ENCODE measurements around the gene ATP6V1A. TPM values are rescaled to one million over a fixed set of nuclear protein-coding genes. Genes with fewer than 3 reads are reported as not detected.

Gene ATP6V1A
- total RNA-seq, 4 donors from 2014 or later: 23.4 to 43.6 (median 28.7) TPM

DNA sequence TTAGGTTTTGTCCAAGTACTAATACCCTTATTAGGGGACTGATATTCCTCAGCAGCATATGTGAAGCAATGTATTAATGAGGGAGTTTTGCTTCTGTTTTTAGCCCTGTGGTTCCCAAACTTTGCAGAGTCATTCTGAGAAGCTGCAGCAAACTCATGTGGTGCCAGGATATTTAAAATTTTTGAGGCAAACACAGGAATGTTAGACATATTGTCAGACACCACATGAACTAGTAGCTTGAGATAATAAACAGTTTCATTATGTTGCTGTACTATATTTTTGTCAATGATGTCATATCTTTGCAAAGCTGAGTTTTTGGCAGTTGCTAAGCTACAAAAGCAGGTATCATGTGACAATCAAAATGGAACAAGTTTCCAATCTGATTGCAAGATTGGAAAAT is 36.6 kb downstream of the ATP6V1A start:
- Histone ChIP-seq H3K9me3 (no peaks in the 10 kb centered on the region), H3K27ac (peak overlapping the region in 1 of 4 donors; percentile 16), H3K36me3 (peaks cover 0 to 22% (median 0%) of the 10 kb centered on the region in 3 donors), H3K27me3 (no peaks in the 10 kb centered on the region), H3K4me3 (no peak overlapping the region), H3K4me1 (no peaks in the 10 kb centered on the region)
- TF ChIP-seq POLR2A (IDR thresholded peaks at IDR 0.05): no peak
- TF ChIP-seq, protein P1, sequence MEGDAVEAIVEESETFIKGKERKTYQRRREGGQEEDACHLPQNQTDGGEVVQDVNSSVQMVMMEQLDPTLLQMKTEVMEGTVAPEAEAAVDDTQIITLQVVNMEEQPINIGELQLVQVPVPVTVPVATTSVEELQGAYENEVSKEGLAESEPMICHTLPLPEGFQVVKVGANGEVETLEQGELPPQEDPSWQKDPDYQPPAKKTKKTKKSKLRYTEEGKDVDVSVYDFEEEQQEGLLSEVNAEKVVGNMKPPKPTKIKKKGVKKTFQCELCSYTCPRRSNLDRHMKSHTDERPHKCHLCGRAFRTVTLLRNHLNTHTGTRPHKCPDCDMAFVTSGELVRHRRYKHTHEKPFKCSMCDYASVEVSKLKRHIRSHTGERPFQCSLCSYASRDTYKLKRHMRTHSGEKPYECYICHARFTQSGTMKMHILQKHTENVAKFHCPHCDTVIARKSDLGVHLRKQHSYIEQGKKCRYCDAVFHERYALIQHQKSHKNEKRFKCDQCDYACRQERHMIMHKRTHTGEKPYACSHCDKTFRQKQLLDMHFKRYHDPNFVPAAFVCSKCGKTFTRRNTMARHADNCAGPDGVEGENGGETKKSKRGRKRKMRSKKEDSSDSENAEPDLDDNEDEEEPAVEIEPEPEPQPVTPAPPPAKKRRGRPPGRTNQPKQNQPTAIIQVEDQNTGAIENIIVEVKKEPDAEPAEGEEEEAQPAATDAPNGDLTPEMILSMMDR (IDR thresholded peaks at IDR 0.05): no peak
- DNase-seq: no peak

GRCh38 chr3:113783980-113784379 is 37.1 kb downstream of the ATP6V1A start:
- TF ChIP-seq, protein P1 (IDR thresholded peaks at IDR 0.05): no peak
- TF ChIP-seq POLR2A (IDR thresholded peaks at IDR 0.05): no peak

DNA sequence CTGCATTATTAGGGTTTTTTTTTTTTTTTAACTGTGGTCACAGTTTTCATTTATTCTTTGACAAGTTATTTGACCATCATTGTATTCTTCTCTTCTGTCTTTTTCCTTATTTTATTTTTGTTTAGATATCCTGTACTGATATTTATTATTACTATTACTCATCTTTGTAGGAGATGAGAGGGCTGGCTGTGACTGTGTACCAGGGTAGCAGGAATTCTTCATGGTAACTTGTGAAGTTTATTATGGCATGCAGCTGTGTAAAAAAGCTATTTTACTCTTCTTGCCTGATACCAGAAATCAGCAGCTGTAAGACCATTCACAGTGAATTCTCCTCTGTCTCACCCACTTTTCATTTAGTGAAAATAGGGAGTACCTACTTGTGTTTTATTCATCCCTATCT is 44.5 kb downstream of the ATP6V1A start:
- DNase-seq: no peak
- no peak overlapping the region for H3K27ac ChIP-seq
- H3K36me3 ChIP-seq: peaks cover 0 to 70% (median 3%) of the 10 kb centered on the region in 3 donors

More at GRCh38 chr3:113783980-113784379, 37.1 kb downstream of the ATP6V1A start:
- peak overlapping the region in 1 of 4 donors; percentile 16 for H3K27ac ChIP-seq
- no peaks in the 10 kb centered on the region for H3K27me3 ChIP-seq
- no peaks in the 10 kb centered on the region for H3K4me1 ChIP-seq
- H3K9me3 ChIP-seq: no peaks in the 10 kb centered on the region
- H3K36me3 ChIP-seq: peaks cover 0 to 27% (median 0%) of the 10 kb centered on the region in 3 donors
- no peak overlapping the region for H3K4me3 ChIP-seq
- DNase-seq: no peak

GRCh38 chr3:113794526-113794925 is 47.7 kb downstream of the ATP6V1A start:
- TF ChIP-seq, protein P1 (IDR thresholded peaks at IDR 0.05): no peak
- TF ChIP-seq POLR2A (IDR thresholded peaks at IDR 0.05): no peak
- H3K27ac ChIP-seq: no peak overlapping the region
- no peak for DNase-seq
- H3K9me3 ChIP-seq: no peaks in the 10 kb centered on the region
- H3K4me1 ChIP-seq: no peaks in the 10 kb centered on the region
- H3K36me3 ChIP-seq: peaks cover 0 to 73% (median 3%) of the 10 kb centered on the region in 3 donors
- no peak overlapping the region for H3K4me3 ChIP-seq
- no peaks in the 10 kb centered on the region for H3K27me3 ChIP-seq

More for the DNA sequence above, 44.5 kb downstream of the ATP6V1A start:
- H3K4me1 ChIP-seq: no peaks in the 10 kb centered on the region
- TF ChIP-seq POLR2A (IDR thresholded peaks at IDR 0.05): no peak
- TF ChIP-seq, protein P1 (IDR thresholded peaks at IDR 0.05): no peak
- no peaks in the 10 kb centered on the region for H3K9me3 ChIP-seq
- no peaks in the 10 kb centered on the region for H3K27me3 ChIP-seq
- no peak overlapping the region for H3K4me3 ChIP-seq

DNA sequence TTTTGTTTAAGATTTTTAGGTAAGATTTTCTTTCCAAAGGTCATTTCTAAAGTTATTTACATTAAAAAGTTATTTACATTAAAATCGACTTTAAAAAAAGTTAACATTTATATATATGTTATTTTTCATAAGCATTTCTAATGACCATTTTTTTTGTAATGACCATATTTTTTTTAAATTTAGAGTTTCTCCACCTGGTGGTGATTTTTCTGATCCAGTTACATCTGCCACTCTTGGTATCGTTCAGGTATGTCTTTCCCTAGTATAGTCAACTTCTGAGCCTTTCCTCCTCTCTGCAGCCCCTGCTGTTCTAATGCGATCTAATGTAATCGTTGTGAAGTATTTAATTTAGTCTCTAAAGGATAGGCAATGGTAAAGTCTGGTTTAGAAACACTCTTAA is 48.9 kb downstream of the ATP6V1A start:
- Histone ChIP-seq H3K36me3 (peaks cover 0 to 73% (median 3%) of the 10 kb centered on the region in 3 donors), H3K27me3 (no peaks in the 10 kb centered on the region), H3K4me1 (no peaks in the 10 kb centered on the region), H3K4me3 (no peak overlapping the region), H3K27ac (no peak overlapping the region), H3K9me3 (no peaks in the 10 kb centered on the region)
- no peak for TF ChIP-seq POLR2A (IDR thresholded peaks at IDR 0.05)
- TF ChIP-seq, protein P1 (IDR thresholded peaks at IDR 0.05): no peak
- DNase-seq: no peak

Measured in Peyer's patch (tissue), 4 donors.